CD14-positive monocyte (primary cell): ENCODE measurements around the gene LRRC4C. TPM values are rescaled to one million over a fixed set of nuclear protein-coding genes. Genes with fewer than 3 reads are reported as not detected.

Experiments
- DNase-seq, 3 donors: peaks; one replicate each; pipeline ENCODE4 v3.0.0-alpha.2; 2011 to 2022
- H2AFZ ChIP-seq: 2 replicates; pipeline ENCODE4 v1.6.0; 2012; ENCODE audit warnings: mild to moderate bottlenecking, low read depth, low read length, inconsistent platforms; ENCODE audit not compliant: insufficient read depth, poor library complexity, severe bottlenecking
- H3K27ac ChIP-seq, 2 donors: 1 replicate in 1 of 2; 2 replicates in 1 of 2; pipeline ENCODE4 v1.5.1; 2012 to 2013; ENCODE audit warnings: low read length in 2 of 2, control low read depth in 1 of 2, inconsistent platforms in 1 of 2, low read depth in 1 of 2, mild to moderate bottlenecking in 1 of 2
- H3K27me3 ChIP-seq, 2 donors: one replicate each; pipeline versions ENCODE4 v1.6.0 to v1.6.1; 2011 to 2013; ENCODE audit warnings: low read length in 2 of 2; ENCODE audit not compliant: control insufficient read depth in 2 of 2, insufficient read depth in 2 of 2
- H3K36me3 ChIP-seq, 2 donors: replicated peaks in 1 of 2; 1 replicate in 1 of 2; 2 replicates in 1 of 2; pipeline versions ENCODE4 v1.5.1 to v1.6.1; 2012 to 2013; ENCODE audit warnings: low read length in 2 of 2, control low read depth in 1 of 2, inconsistent platforms in 1 of 2, mild to moderate bottlenecking in 1 of 2; ENCODE audit not compliant: insufficient read depth in 2 of 2, control insufficient read depth in 1 of 2
- H3K4me1 ChIP-seq, 2 donors: 1 replicate in 1 of 2; 2 replicates in 1 of 2; pipeline versions ENCODE4 v1.5.1 to v1.6.1; 2012 to 2013; ENCODE audit warnings: low read length in 2 of 2, control low read depth in 1 of 2, inconsistent platforms in 1 of 2, mild to moderate bottlenecking in 1 of 2, moderate library complexity in 1 of 2; ENCODE audit not compliant: insufficient read depth in 2 of 2, control insufficient read depth in 1 of 2
- H3K4me2 ChIP-seq: replicated peaks from 2 replicates; pipeline ENCODE3; 2012; ENCODE audit warnings: low read length, moderate library complexity, mild to moderate bottlenecking; ENCODE audit not compliant: poor library complexity, severe bottlenecking; ENCODE audit errors: extremely low read depth
- H3K4me3 ChIP-seq, 3 experiments: fragments of 200-600 bp in 1 of 3; sonication (generic) in 1 of 3; replicated peaks in 1 of 3; 1 replicate in 2 of 3; 2 replicates in 1 of 3; pipeline ENCODE4 v1.5.1; 2011 to 2013; ENCODE audit warnings: low read length in 3 of 3, mild to moderate bottlenecking in 3 of 3, control low read depth in 2 of 3, low read depth in 2 of 3, inconsistent platforms in 1 of 3, moderate library complexity in 1 of 3
- H3K79me2 ChIP-seq: 2 replicates; pipeline ENCODE4 v1.6.0; 2012; ENCODE audit warnings: mild to moderate bottlenecking, control low read depth, inconsistent platforms, low read length, moderate library complexity; ENCODE audit not compliant: insufficient read depth
- H3K9ac ChIP-seq: 2 replicates; pipeline ENCODE4 v1.6.0; 2017; ENCODE audit warnings: low read length, mild to moderate bottlenecking; ENCODE audit not compliant: insufficient read depth, poor library complexity, severe bottlenecking
- H3K9me3 ChIP-seq, 2 donors: replicated peaks in 1 of 2; 1 replicate in 1 of 2; 2 replicates in 1 of 2; pipeline versions ENCODE4 v1.5.1 to v1.6.1; 2012 to 2013; ENCODE audit warnings: low read length in 2 of 2, control low read depth in 1 of 2; ENCODE audit not compliant: control insufficient read depth in 1 of 2, insufficient read depth in 1 of 2
- H4K20me1 ChIP-seq: 2 replicates; pipeline ENCODE4 v1.6.0; 2012; ENCODE audit warnings: mild to moderate bottlenecking, low read length, control low read depth, moderate library complexity; ENCODE audit not compliant: insufficient read depth
- H3K27ac Mint-ChIP-seq, 7 donors: one replicate each; pipeline ENCODE4 v1.8.0; 2020; ENCODE audit warnings: mild to moderate bottlenecking in 7 of 7, mixed read lengths in 7 of 7, moderate library complexity in 6 of 7, inconsistent platforms in 2 of 7
- H3K27me3 Mint-ChIP-seq, 3 donors: one replicate each; pipeline ENCODE4 v1.8.0; 2021 to 2022; ENCODE audit warnings: low read depth in 3 of 3, mild to moderate bottlenecking in 3 of 3, mixed read lengths in 3 of 3, moderate library complexity in 3 of 3, inconsistent platforms in 1 of 3
- H3K36me3 Mint-ChIP-seq, 2 donors: one replicate each; pipeline ENCODE4 v1.8.0; 2020; ENCODE audit warnings: mixed read lengths in 2 of 2, inconsistent platforms in 1 of 2, mild to moderate bottlenecking in 1 of 2
- H3K4me1 Mint-ChIP-seq: one replicate; pipeline ENCODE4 v1.8.0; 2020; ENCODE audit warnings: mild to moderate bottlenecking, mixed read lengths
- H3K4me3 Mint-ChIP-seq, 2 donors: one replicate each; pipeline ENCODE4 v1.8.0; 2020; ENCODE audit warnings: mild to moderate bottlenecking in 2 of 2, mixed read lengths in 2 of 2, moderate library complexity in 1 of 2
- H3K9me3 Mint-ChIP-seq, 7 donors: one replicate each; pipeline ENCODE4 v1.8.0; 2020 to 2022; ENCODE audit warnings: mixed read lengths in 7 of 7, mild to moderate bottlenecking in 6 of 7, moderate library complexity in 6 of 7, inconsistent platforms in 2 of 7
- CTCF ChIP-seq: fragments of 200-600 bp; IDR thresholded peaks from one replicate; pipeline ENCODE4 v1.8.0; 2022; ENCODE audit warnings: antibody characterized with exemption, mild to moderate bottlenecking
- WGBS: methylation state at CpG from one replicate; pipeline ENCODE4 v1.1.5; 2013; ENCODE audit warnings: missing lambda C conversion rate; ENCODE audit not compliant: insufficient coverage; 5-methylcytosine and 5-hydroxymethylcytosine counted together
- intact Hi-C, 2 donors: fragments of 100-400 bp; cut with micrococcal nuclease; formaldehyde crosslinking; loops; one replicate each; pipeline versions ENCODE4 v1.15.0 to v1.15.1; 2023
- polyA plus RNA-seq, 3 donors: library from polyadenylated mRNA; depleted of rRNA in 1 of 3; unstranded in 2 of 3; stranded (reverse) in 1 of 3; fragments of 300-500 nt in 2 of 3; fragments of >200 nt in 1 of 3; fragmentation: Illumina TruSeq in 2 of 3; gene quantifications; 1 replicate in 2 of 3; 2 replicates in 1 of 3; pipeline ENCODE4 v1.2.3, GENCODE V29; 2012 to 2021

LRRC4C gene
- polyA plus RNA-seq, 3 donors, result not detected

DNA sequence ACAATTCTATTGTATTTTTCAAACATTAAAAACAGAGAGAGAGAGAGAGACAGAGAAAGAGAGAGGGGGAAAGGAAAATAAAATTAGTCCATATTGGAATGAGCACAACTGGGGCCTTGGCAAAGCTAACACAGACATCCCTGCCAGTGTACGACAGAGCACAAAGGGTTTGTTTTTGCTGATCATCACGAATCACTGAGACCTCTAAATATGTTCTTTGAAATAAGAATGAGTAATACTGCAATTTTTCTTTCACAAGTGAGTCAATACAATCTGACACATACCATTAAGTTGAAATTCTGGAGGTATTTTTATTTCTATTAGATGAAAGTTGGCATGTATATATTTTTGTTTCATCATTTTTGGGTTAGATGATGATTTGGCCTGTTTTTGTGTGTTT is 27.0 kb upstream of the LRRC4C start:
- no peaks in the 10 kb centered on the region for H3K79me2 ChIP-seq
- no peak overlapping the region for H3K27ac ChIP-seq
- intact Hi-C loops, result no loop called here
- no peak overlapping the region for H3K4me3 ChIP-seq
- H3K9ac ChIP-seq, result no peak overlapping the region
- no peaks in the 10 kb centered on the region for H3K36me3 Mint-ChIP-seq
- peaks cover 0 to 1% (median 0%) of the 10 kb centered on the region in 3 donors for H3K27me3 Mint-ChIP-seq
- no peaks in the 10 kb centered on the region for H3K4me1 ChIP-seq
- H3K4me2 ChIP-seq, result no peak overlapping the region
- DNase-seq, result no peak
- whole genome bisulfite sequencing, result no CpG with 5 or more reads among the region's 2 CpGs
- H3K27ac Mint-ChIP-seq, result no peak overlapping the region
- H3K9me3 Mint-ChIP-seq, result peaks cover 0 to 2% (median 0%) of the 10 kb centered on the region in 7 donors
- H3K9me3 ChIP-seq, result no peaks in the 10 kb centered on the region
- no peaks in the 10 kb centered on the region for H4K20me1 ChIP-seq
- no peak for TF ChIP-seq CTCF
- no peaks in the 10 kb centered on the region for H3K4me1 Mint-ChIP-seq
- no peaks in the 10 kb centered on the region for H3K36me3 ChIP-seq
- H3K27me3 ChIP-seq, result no peaks in the 10 kb centered on the region
- no peak overlapping the region for H2AFZ ChIP-seq
- H3K4me3 Mint-ChIP-seq, result no peak overlapping the region

- no peaks in the 10 kb centered on the region for H3K79me2 ChIP-seq
- H3K4me1 Mint-ChIP-seq, result no peaks in the 10 kb centered on the region
- no peak for TF ChIP-seq CTCF
- no peak overlapping the region for H3K27ac ChIP-seq
- peaks cover 0 to 2% (median 2%) of the 10 kb centered on the region in 7 donors for H3K9me3 Mint-ChIP-seq
- no peak overlapping the region for H3K4me3 Mint-ChIP-seq
- H4K20me1 ChIP-seq, result no peaks in the 10 kb centered on the region
- H2AFZ ChIP-seq, result no peak overlapping the region
- no peaks in the 10 kb centered on the region for H3K27me3 ChIP-seq
- H3K27ac Mint-ChIP-seq, result no peak overlapping the region
- H3K36me3 Mint-ChIP-seq, result no peaks in the 10 kb centered on the region
- no peak overlapping the region for H3K4me2 ChIP-seq
- intact Hi-C loops, result no loop called here
- no peaks in the 10 kb centered on the region for H3K9me3 ChIP-seq
- 29% methylated on average over 2 of the region's 3 CpGs for WGBS
- no peak overlapping the region for H3K9ac ChIP-seq
- peaks cover 0 to 1% (median 0%) of the 10 kb centered on the region in 3 donors for H3K27me3 Mint-ChIP-seq
- H3K36me3 ChIP-seq, result no peaks in the 10 kb centered on the region
- no peak overlapping the region for H3K4me3 ChIP-seq
- no peaks in the 10 kb centered on the region for H3K4me1 ChIP-seq
- DNase-seq, result no peak
These were observed 24.5 kb upstream of the LRRC4C start for GRCh38 chr11:41483956-41484355.
